HG03095 (cell line): ENCODE results near the gene PUM2.

Experiments
- ATAC-seq: cut with Tn5 transposase; IDR thresholded peaks from one replicate; pipeline ENCODE4 v1.9.1; 2021; ENCODE audit warnings: moderate library complexity; ENCODE audit not compliant: unreplicated experiment

PUM2 gene

GRCh38 chr2:20207051-20207450 is 143.6 kb downstream of the PUM2 start:
- ATAC-seq, result peak; percentile 77

- ATAC-seq, result no peak
Measured at GRCh38 chr2:20205915-20206524, 144.6 kb downstream of the PUM2 start.

GRCh38 chr2:20205069-20205468 is 145.6 kb downstream of the PUM2 start:
- no peak for ATAC-seq

GRCh38 chr2:20203521-20204225 is 147.0 kb downstream of the PUM2 start:
- ATAC-seq, result no peak

- ATAC-seq, result no peak
Measured at GRCh38 chr2:20203072-20203471, 147.6 kb downstream of the PUM2 start.

GRCh38 chr2:20201671-20202070 is 149.0 kb downstream of the PUM2 start:
- ATAC-seq, result no peak

- ATAC-seq, result no peak
Measured at GRCh38 chr2:20200697-20201555, 149.7 kb downstream of the PUM2 start.

- ATAC-seq, result no peak
Measured at GRCh38 chr2:20199633-20200270, 150.9 kb downstream of the PUM2 start.

- ATAC-seq, result no peak
Measured at GRCh38 chr2:20198796-20199632, 151.6 kb downstream of the PUM2 start.
